ENCODE data around the gene ATN1. TPM values are rescaled to one million over a fixed set of nuclear protein-coding genes. Genes with fewer than 3 reads are reported as not detected.

The ATN1 gene
- total and polyA plus RNA-seq, 7 donors, result 30.1 to 138 (median 53.8) TPM

- Histone ChIP-seq H3K27ac (peak overlapping the region; percentile 64 to 86 (median 82)), H3K9me3 (no peaks in the 10 kb centered on the region), H3K36me3 (peaks cover 5 to 7% (median 6%) of the 10 kb centered on the region in 4 donors), H3K4me1 (peaks cover 0 to 48% (median 31%) of the 10 kb centered on the region in 4 donors), H3K27me3 (no peaks in the 10 kb centered on the region), H3K4me3 (peak overlapping the region in 1 of 4 donors; percentile 11)
- peak; percentile 70 for DNase-seq
- WGBS, 2 donors, result 66 to 70% methylated on average over 13 of the region's 13 CpGs
- intact Hi-C loops (cut with DNase I), result no loop called here
- TF ChIP-seq POLR2AphosphoS5 (IDR thresholded peaks at IDR 0.05) (no peak), EP300 (IDR thresholded peaks at IDR 0.05) (no peak), POLR2A (IDR thresholded peaks at IDR 0.05) (no peak), CTCF (IDR thresholded peaks at IDR 0.05) (no peak)
Observed at GRCh38 chr12:6960593-6961277, 33.0 kb downstream of the ATN1 start.

- peak overlapping the region; percentile 64 to 86 (median 82) for H3K27ac ChIP-seq
- no peaks in the 10 kb centered on the region for H3K9me3 ChIP-seq
- peaks cover 10 to 12% (median 11%) of the 10 kb centered on the region in 4 donors for H3K36me3 ChIP-seq
- peaks cover 0 to 48% (median 31%) of the 10 kb centered on the region in 4 donors for H3K4me1 ChIP-seq
- 3 to 21% methylated on average over 24 of the region's 24 CpGs for WGBS, 2 donors
- peak overlapping the region in 3 of 4 donors; percentile 7 to 34 (median 11) for H3K4me3 ChIP-seq
- DNase-seq, result peak; percentile 86
- TF ChIP-seq EP300 (IDR thresholded peaks at IDR 0.05) (no peak), POLR2AphosphoS5 (IDR thresholded peaks at IDR 0.05) (peak in 1 of 4 donors; percentile 17)
- no peaks in the 10 kb centered on the region for H3K27me3 ChIP-seq
- intact Hi-C loops (cut with DNase I), result no loop called here
Observed at GRCh38 chr12:6961278-6961694, 33.5 kb downstream of the ATN1 start.

GRCh38 chr12:6961695-6962284 is 34.0 kb downstream of the ATN1 start:
- Histone ChIP-seq H3K36me3 (peaks cover 15 to 17% (median 16%) of the 10 kb centered on the region in 4 donors), H3K4me3 (peak overlapping the region in 3 of 4 donors; percentile 7 to 34 (median 11)), H3K27ac (peak overlapping the region; percentile 64 to 86 (median 82)), H3K9me3 (no peaks in the 10 kb centered on the region), H3K4me1 (peaks cover 0 to 48% (median 31%) of the 10 kb centered on the region in 4 donors), H3K27me3 (no peaks in the 10 kb centered on the region)
- 2 to 19% methylated on average over 16 of the region's 16 CpGs for WGBS, 2 donors
- intact Hi-C loops (cut with DNase I), result no loop called here
- peak; percentile 89 for DNase-seq
- TF ChIP-seq POLR2A (IDR thresholded peaks at IDR 0.05) (no peak), CTCF (IDR thresholded peaks at IDR 0.05) (peak; percentile 20 to 47 (median 42)), POLR2AphosphoS5 (IDR thresholded peaks at IDR 0.05) (peak in 2 of 4 donors; percentile 7 to 11), EP300 (IDR thresholded peaks at IDR 0.05) (no peak)

GRCh38 chr12:6962285-6963015 is 34.7 kb downstream of the ATN1 start:
- Histone ChIP-seq H3K9me3 (no peaks in the 10 kb centered on the region), H3K27me3 (no peaks in the 10 kb centered on the region), H3K4me3 (peak overlapping the region in 3 of 4 donors; percentile 11 to 34 (median 13)), H3K27ac (peak overlapping the region; percentile 64 to 86 (median 82)), H3K36me3 (peaks cover 22 to 24% (median 23%) of the 10 kb centered on the region in 4 donors), H3K4me1 (peaks cover 0 to 48% (median 31%) of the 10 kb centered on the region in 4 donors)
- DNase-seq, result peak; percentile 64
- intact Hi-C loops (cut with DNase I), result no loop called here
- TF ChIP-seq CTCF (IDR thresholded peaks at IDR 0.05), result no peak
- peak in 1 of 2 donors; percentile 55 for TF ChIP-seq POLR2A (IDR thresholded peaks at IDR 0.05)
- WGBS, 2 donors, result 11 to 63% methylated on average over 25 of the region's 25 CpGs

Data from sigmoid colon (tissue), 7 donors.